ENCODE data around the gene GMDS. TPM values are rescaled to one million over a fixed set of nuclear protein-coding genes. Genes with fewer than 3 reads are reported as not detected.

The GMDS gene
- total and polyA plus RNA-seq, 2 of the 8 experiments (the other 6 are each of a cell fraction or from before 2014, with no cell fraction given), result 16.8 to 50.0 TPM

GRCh38 chr6:2133716-2134310 lies 111.6 kb downstream of the GMDS start:
- no peak overlapping the region for H2BK120ac ChIP-seq (replicated peaks; ENCODE audit: low read depth, low read length)
- POLR2A ChIA-PET (ENCODE audit: partially characterized antibody), result interaction anchor here (1.3 kb wide), 1 partner anchor 11 kb away, joined by 3 read pairs; no protein-coding TSS in a partner anchor
- no peak overlapping the region for H2AFZ ChIP-seq (ENCODE audit: low read length)
- H3K79me2 ChIP-seq (ENCODE audit: control insufficient read depth in 1 of 2, insufficient read depth in 2 of 2, low read length in 2 of 2), result peaks cover 0 to 6% of the 10 kb centered on the region in 2 experiments; a peak in 1 of 4 replicates
- no peak overlapping the region for H3K4me3 ChIP-seq (ENCODE audit: extremely low read depth in 1 of 4, insufficient read depth in 2 of 4, low read depth in 3 of 4, low read length in 4 of 4)
- no peak overlapping the region for H2BK15ac ChIP-seq (ENCODE audit: low read length)
- H3K18ac ChIP-seq (ENCODE audit: extremely low read depth, low read length), result no peak overlapping the region
- no peaks in the 10 kb centered on the region for H3K36me3 ChIP-seq (ENCODE audit: control insufficient read depth in 2 of 4, insufficient read depth in 4 of 4, low read length in 3 of 4)
- CTCF ChIA-PET (ENCODE audit: partially characterized antibody), result interaction anchor here (0.6 to 1.6 kb wide), 5 partner anchors 13 to 499 kb away, joined by 3 to 4 read pairs (median 3); no protein-coding TSS in a partner anchor
- no peak overlapping the region for H3K9ac ChIP-seq (replicated peaks in 1 of 4; ENCODE audit: extremely low read depth in 1 of 4, low read depth in 3 of 4, low read length in 3 of 4)
- no peak overlapping the region for H4K91ac ChIP-seq (replicated peaks; ENCODE audit: insufficient read length, low read length)
- no peaks in the 10 kb centered on the region for H3K27me3 ChIP-seq (replicated peaks in 1 of 4; ENCODE audit: control insufficient read depth in 3 of 4, extremely low read depth in 1 of 4, insufficient read depth in 3 of 4, low read length in 3 of 4)
- H3K4ac ChIP-seq (replicated peaks; ENCODE audit: insufficient read length, low read depth, low read length), result no peak overlapping the region
- no peaks in the 10 kb centered on the region for H3K23me2 ChIP-seq (ENCODE audit: low read depth, low read length)
- no peak for DNase-seq (ENCODE audit: low read depth in 1 of 2, low spot score in 2 of 2)
- H2BK5ac ChIP-seq (ENCODE audit: low read depth, low read length), result 0 out of 2 replicates have a peak overlapping the region, but pooled peaks have one; percentile 18
- H4K20me1 ChIP-seq (replicated peaks in 1 of 2; ENCODE audit: control insufficient read depth in 1 of 2, insufficient read depth in 2 of 2, low read length in 2 of 2), result no peaks in the 10 kb centered on the region
- no peak overlapping the region for H3K14ac ChIP-seq (ENCODE audit: insufficient read length)
- H3K56ac ChIP-seq (replicated peaks; ENCODE audit: insufficient read length, low read depth, low read length), result no peak overlapping the region
- H3K79me1 ChIP-seq (ENCODE audit: low read depth, low read length), result no peaks in the 10 kb centered on the region
- H4K5ac ChIP-seq (ENCODE audit: insufficient read length, low read depth, low read length), result no peak overlapping the region
- TF ChIP-seq CTBP2 (IDR thresholded peaks at IDR 0.05; ENCODE audit: borderline replicate concordance, insufficient read depth, insufficient read length, low read length) (no peak), ATF2 (IDR thresholded peaks at IDR 0.05; ENCODE audit: low read length) (no peak), RAD21 (IDR thresholded peaks at IDR 0.05 in 1 of 2, conservative IDR thresholded peaks at IDR 0.05 in 1 of 2; ENCODE audit: low read depth in 2 of 2, low read length in 2 of 2) (no peak)
- H3K9me3 ChIP-seq (ENCODE audit: insufficient read depth in 2 of 2, low read depth in 1 of 2, low read length in 1 of 2), result no peaks in the 10 kb centered on the region
- H3K4me2 ChIP-seq (ENCODE audit: insufficient read depth in 1 of 2, low read depth in 2 of 2, low read length in 2 of 2), result no peak overlapping the region
- 84% methylated on average over 7 of the region's 7 CpGs; no CpG with 5 or more reads in 1 of the 2 experiments for WGBS, 2 experiments (ENCODE audit: extremely low coverage in 1 of 2, insufficient coverage in 1 of 2, insufficient read length in 1 of 2, insufficient replicate concordance in 2 of 2, low coverage in 1 of 2, low lambda C conversion rate in 2 of 2, missing lambda C conversion rate in 1 of 2)
- FAIRE-seq, result no peak
- H3K23ac ChIP-seq (ENCODE audit: insufficient read length), result no peak overlapping the region
- H4K8ac ChIP-seq (ENCODE audit: extremely low read depth, insufficient read depth, low read length), result no peak overlapping the region
- no peak overlapping the region for H2AK5ac ChIP-seq (ENCODE audit: low read depth, low read length)
- H3K27ac ChIP-seq (ENCODE audit: low read depth, low read length), result no peak overlapping the region
- no peak overlapping the region for H2BK20ac ChIP-seq (ENCODE audit: low read length)
- no peak overlapping the region for H2BK12ac ChIP-seq (ENCODE audit: low read depth, low read length)
- H3K4me1 ChIP-seq (replicated peaks in 1 of 4; ENCODE audit: control insufficient read depth in 3 of 4, insufficient read depth in 4 of 4, low read length in 3 of 4), result no peaks in the 10 kb centered on the region; a peak in 1 of 7 replicates
